BJ (cell line): ENCODE results near the gene POMT2. TPM values are rescaled to one million over a fixed set of nuclear protein-coding genes. Genes with fewer than 3 reads are reported as not detected.
A peak's percentile ranks its signal among the peaks of the same experiment; 100 is the strongest.

Experiments
- CTCF ChIA-PET: fragments of 350-600 bp; formaldehyde crosslinking; extraction: SDS; loops from one replicate; lab custom pipeline; 2021; ENCODE audit warnings: antibody characterized with exemption, inconsistent platforms; lab: Yijun Ruan, JAX
- POLR2A ChIA-PET: fragments of 300-600 bp; sonication (Branson Sonifier 250); formaldehyde crosslinking; extraction: SDS; loops from one replicate; lab custom pipeline; 2021; ENCODE audit warnings: antibody characterized with exemption; lab: Charles Lee
- DNase-seq: peaks from one replicate; pipeline ENCODE4 v3.0.0-alpha.2; 2011; ENCODE audit warnings: low read depth
- H3K27me3 ChIP-seq: 2 replicates; pipeline ENCODE4 v1.6.0; 2011; ENCODE audit warnings: low read length; ENCODE audit not compliant: control insufficient read depth, insufficient read depth
- H3K36me3 ChIP-seq: 2 replicates; pipeline ENCODE4 v1.5.1; 2011; ENCODE audit warnings: low read length; ENCODE audit not compliant: control insufficient read depth, insufficient read depth
- H3K4me3 ChIP-seq: 2 replicates; pipeline ENCODE4 v1.5.1; 2011; ENCODE audit warnings: low read depth, mild to moderate bottlenecking, control low read depth, low read length
- polyA plus RNA-seq: library from polyadenylated mRNA; depleted of rRNA; stranded (reverse); fragments of >200 nt; gene quantifications from 2 replicates; pipeline ENCODE4 v1.2.3, GENCODE V29; 2011
- TF ChIP-seq, protein P1 (sequence below): IDR thresholded peaks from 2 replicates; pipeline ENCODE4 v1.5.1; 2011; ENCODE audit warnings: low read depth, mild to moderate bottlenecking, control low read depth, inconsistent platforms, low read length, moderate library complexity; ENCODE audit not compliant: insufficient read depth

POMT2 gene
- polyA plus RNA-seq, 1 experiment, result 23.3 TPM

GRCh38 chr14:77316872-77317301 is 3.8 kb downstream of the POMT2 start:
- ChIA-PET CTCF (interaction anchor here (1.1 to 12.2 kb wide), 7 partner anchors 9 to 444 kb away, joined by 3 to 426 read pairs (median 11); no protein-coding TSS in a partner anchor), POLR2A (interaction anchor here (0.6 to 1.4 kb wide), 3 partner anchors 9 to 15 kb away, joined by 5 to 6 read pairs (median 6); no protein-coding TSS in a partner anchor)

DNA sequence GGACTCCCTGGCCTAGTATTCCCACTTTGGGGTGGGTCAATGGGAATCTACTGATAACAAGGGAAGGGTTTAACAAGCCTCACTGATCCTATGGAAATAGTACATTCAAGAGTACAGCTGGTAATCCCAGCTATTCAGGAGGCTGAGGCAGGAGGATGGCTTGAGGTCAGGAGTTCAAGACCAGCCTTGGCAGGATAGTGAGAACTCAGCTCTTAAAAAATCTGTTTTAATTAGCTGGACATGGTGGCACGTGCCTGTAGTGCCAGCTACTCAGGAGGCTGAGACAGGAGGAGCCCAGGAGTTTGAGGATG is 4.5 kb downstream of the POMT2 start:
- ChIA-PET POLR2A (interaction anchor here (1.4 kb wide), 1 partner anchor 12 kb away, joined by 6 read pairs; no protein-coding TSS in a partner anchor), CTCF (interaction anchor here (0.6 to 12.2 kb wide), 19 partner anchors 10 to 452 kb away, joined by 3 to 426 read pairs (median 4); no protein-coding TSS in a partner anchor)
- H3K36me3 ChIP-seq, result no peaks in the 10 kb centered on the region
- DNase-seq, result no peak
- H3K4me3 ChIP-seq, result no peak overlapping the region
- H3K27me3 ChIP-seq, result no peaks in the 10 kb centered on the region
- TF ChIP-seq, protein P1, sequence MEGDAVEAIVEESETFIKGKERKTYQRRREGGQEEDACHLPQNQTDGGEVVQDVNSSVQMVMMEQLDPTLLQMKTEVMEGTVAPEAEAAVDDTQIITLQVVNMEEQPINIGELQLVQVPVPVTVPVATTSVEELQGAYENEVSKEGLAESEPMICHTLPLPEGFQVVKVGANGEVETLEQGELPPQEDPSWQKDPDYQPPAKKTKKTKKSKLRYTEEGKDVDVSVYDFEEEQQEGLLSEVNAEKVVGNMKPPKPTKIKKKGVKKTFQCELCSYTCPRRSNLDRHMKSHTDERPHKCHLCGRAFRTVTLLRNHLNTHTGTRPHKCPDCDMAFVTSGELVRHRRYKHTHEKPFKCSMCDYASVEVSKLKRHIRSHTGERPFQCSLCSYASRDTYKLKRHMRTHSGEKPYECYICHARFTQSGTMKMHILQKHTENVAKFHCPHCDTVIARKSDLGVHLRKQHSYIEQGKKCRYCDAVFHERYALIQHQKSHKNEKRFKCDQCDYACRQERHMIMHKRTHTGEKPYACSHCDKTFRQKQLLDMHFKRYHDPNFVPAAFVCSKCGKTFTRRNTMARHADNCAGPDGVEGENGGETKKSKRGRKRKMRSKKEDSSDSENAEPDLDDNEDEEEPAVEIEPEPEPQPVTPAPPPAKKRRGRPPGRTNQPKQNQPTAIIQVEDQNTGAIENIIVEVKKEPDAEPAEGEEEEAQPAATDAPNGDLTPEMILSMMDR, result no peak

More at GRCh38 chr14:77316872-77317301, 3.8 kb downstream of the POMT2 start:
- no peaks in the 10 kb centered on the region for H3K36me3 ChIP-seq
- H3K4me3 ChIP-seq, result no peak overlapping the region
- no peak for DNase-seq
- no peaks in the 10 kb centered on the region for H3K27me3 ChIP-seq
- TF ChIP-seq, protein P1, result no peak

GRCh38 chr14:77314539-77315457 is 5.9 kb downstream of the POMT2 start:
- no peak overlapping the region for H3K4me3 ChIP-seq
- ChIA-PET CTCF (interaction anchor here (0.6 to 12.2 kb wide), 12 partner anchors 13 to 442 kb away, joined by 3 to 426 read pairs (median 6); no protein-coding TSS in a partner anchor), POLR2A (no interaction called here)
- H3K36me3 ChIP-seq, result no peaks in the 10 kb centered on the region
- TF ChIP-seq, protein P1, result no peak
- DNase-seq, result no peak
- no peaks in the 10 kb centered on the region for H3K27me3 ChIP-seq

GRCh38 chr14:77314043-77314442 is 6.6 kb downstream of the POMT2 start:
- no peaks in the 10 kb centered on the region for H3K36me3 ChIP-seq
- ChIA-PET CTCF (interaction anchor here (0.7 to 12.2 kb wide), 6 partner anchors 12 to 438 kb away, joined by 3 to 426 read pairs (median 4); no protein-coding TSS in a partner anchor), POLR2A (interaction anchor here (0.5 kb wide), 1 partner anchor 102 kb away, joined by 10 read pairs; no protein-coding TSS in a partner anchor)
- H3K4me3 ChIP-seq, result no peak overlapping the region
- H3K27me3 ChIP-seq, result no peaks in the 10 kb centered on the region
- peak; percentile 97 for DNase-seq
- TF ChIP-seq, protein P1, result no peak

DNA sequence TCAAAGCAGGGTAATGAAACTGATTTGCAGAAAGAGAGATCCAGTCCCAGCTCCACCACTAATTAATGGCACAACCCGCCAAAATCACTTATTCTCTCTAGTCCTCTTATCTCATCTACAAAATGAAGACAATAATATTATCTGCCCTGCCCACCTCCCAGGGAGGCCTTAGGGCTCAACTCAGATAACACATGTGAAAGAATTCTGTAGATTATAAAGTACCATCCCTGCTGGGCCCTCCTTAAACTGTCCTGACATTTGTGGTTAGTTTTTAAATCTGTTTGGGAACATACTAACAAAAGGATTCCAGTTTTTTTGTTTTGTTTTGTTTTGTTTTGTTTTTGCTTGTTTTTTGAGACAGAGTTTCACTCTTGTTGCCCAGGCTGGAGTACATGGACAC is 7.3 kb downstream of the POMT2 start:
- H3K27me3 ChIP-seq, result no peaks in the 10 kb centered on the region
- no peaks in the 10 kb centered on the region for H3K36me3 ChIP-seq
- no peak overlapping the region for H3K4me3 ChIP-seq
- TF ChIP-seq, protein P1, result no peak
- DNase-seq, result no peak
- POLR2A ChIA-PET, result no interaction called here
- CTCF ChIA-PET, result interaction anchor here (6.6 to 12.2 kb wide), 2 partner anchors 12 to 160 kb away, joined by 59 to 426 read pairs; no protein-coding TSS in a partner anchor
